GM18519 (cell line): ENCODE results near the gene EXOSC7.
A peak's percentile ranks its signal among the peaks of the same experiment; 100 is the strongest.

ENCODE experiments used
- ATAC-seq: cut with Tn5 transposase; IDR thresholded peaks from one replicate; pipeline ENCODE4 v1.9.1; 2021; ENCODE audit warnings: mild to moderate bottlenecking, moderate library complexity; ENCODE audit not compliant: unreplicated experiment, low FRiP score

Gene EXOSC7

DNA sequence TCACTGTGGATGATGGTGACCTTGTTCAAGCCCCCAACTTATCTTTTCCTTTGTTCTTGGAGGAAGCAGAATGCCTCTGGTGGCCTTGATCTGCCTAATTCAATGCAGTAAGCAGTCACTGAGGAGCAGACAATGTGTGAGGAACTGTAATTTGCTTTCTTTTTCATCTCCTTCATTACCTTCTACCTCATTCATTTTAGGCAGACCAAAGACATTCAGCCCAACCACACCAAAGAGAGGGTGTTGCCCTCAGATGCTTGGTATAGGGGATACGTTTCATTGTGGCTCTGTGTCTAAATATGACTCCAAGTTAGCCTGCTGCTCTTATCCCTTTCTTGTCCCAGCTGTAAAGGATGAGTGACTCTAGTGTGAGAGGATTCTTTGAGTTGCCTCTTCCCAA, 15.3 kb downstream of the EXOSC7 start:
- ATAC-seq = no peak

DNA sequence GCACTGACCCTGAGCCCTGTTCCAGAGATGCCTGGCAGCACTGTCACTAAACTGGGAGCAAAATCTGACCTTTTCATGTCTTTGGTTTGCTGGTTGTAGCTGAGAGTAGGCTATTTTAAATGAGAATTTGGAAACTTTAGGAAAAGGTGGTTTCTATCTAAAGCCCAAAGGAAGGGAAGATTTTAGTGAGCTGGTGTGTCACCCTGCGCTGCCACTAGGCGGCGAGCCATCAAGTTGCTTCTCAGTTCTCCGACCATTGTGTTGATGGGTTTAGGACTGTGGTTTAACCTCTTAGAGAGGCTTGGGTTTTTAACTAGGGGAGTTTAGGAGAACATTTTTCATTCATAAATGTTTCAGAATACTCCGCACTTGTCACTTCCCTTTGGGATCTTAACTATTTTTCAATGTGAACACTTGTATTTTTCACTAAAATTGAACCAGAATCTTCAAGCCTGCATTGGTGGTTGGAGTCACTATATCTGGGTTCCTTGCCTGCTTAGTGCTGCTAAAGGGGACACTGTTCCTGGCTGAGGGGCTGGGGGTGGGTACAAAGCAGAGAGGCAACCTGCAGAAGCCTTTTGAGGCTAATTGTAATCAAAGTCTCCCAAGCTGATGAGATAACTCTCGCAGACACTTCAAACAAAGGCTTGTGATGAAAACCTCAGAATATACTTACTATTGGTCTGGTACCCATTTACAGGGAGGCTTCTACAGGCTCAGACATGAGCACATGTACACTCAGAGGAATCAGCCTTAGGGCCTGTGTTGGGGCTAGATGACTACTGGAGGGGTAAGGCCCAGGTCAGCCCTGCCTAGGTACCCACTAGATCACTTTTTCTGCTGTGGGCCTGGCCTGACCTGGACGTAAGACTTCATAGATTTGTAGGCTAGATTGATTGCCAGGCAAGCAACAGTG, 16.8 kb downstream of the EXOSC7 start:
- no peak for ATAC-seq

DNA sequence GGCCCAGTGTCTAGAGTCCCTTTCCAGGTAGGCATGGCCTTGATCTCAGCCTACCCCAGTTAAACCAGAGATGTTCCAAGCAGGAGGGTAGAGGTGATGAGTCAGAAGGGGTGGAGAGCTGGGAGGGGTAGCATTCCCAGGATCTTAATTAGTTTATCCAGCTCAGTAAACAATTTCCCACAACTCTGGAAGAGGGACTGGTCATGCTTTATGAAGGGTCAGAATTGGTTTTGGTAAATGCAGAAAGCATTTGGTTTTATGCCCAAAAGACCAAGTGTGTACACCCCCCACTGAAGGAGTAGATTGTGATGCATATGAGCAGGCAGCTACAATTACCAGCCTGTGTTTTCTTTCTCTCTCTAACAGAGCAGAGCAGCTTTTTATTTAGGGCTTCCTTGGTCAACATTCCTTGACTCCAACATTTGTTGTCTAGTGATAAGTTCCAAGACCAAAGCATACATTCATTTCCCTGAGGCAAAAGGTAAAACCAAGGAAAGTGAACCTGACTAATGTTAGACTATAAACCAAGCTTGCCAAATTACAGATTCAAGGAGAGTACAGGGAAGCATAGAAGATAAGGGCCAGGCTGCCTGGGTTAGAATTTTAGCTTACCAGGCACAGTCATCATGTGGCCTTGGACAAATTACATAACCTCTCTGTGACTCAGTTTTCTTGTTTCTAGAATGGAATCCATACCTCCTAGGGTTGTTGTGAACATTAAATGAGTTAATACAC, 17.6 kb downstream of the EXOSC7 start:
- no peak for ATAC-seq

DNA sequence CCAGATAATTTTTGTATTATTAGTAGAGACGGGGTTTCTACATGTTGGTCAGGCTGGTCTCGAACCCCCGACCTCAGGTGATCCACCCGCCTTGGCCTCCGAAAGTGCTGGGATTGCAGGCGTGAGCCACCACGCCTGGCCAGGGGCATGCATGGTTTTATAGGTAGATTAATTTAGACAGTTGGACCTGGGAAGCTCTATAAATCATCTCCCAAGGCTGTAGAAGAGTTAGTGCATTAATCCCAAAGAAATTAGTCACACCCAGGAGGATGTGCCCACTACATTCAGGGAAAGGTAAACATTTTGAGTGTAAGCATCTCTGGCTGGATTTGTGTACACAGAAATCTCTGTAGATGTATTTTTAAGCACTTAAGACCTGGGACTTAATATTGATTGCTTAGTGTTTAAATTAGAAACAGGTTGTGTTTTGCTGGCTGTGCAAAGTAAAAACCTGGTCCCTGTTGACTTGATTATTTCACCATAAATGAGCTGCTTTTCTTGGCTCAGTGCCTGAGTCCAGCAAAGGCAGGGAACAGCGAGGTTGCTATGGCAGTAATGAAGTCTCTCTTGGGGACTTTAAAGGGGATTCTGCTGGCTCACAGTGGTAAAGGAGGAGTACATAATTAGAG, 19.2 kb downstream of the EXOSC7 start:
- no peak for ATAC-seq

DNA sequence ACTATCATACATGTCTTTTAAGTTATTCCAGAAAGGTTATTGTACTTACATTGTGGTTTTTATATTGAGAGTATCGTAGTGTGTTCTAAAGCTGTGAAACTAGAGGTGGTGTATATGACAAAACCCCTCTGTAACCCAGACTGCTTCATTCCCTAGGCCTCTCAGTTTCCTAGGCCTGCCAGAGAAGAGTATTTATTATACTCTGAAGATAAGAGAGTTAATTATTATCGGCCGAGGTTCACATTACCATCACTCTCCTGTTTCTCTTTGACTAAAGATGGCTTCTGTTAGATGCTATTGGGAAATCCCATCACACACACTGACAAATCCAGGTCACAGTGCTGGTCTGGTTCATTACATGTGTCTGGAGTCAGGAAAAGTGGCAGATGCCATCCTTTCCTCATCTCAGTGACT, 20.5 kb downstream of the EXOSC7 start:
- no peak for ATAC-seq

DNA sequence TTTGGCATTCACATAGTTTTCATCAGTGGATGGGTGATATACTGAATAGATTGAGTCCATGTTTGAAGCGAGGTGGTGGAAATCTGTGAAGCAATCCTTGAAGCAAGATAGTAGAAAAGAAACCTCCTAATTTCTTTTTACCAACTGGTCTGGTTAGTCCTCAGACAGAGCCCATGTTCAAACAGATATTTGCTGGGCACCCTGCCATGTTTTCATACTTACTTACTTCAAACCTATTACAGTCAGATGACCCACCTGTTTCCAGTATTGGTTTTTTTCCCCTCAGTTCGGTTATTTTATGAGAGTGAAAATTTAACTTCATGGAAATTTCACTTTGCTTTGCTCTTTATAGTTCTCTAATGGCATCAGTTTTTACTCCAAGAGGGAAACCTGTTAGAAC, 23.7 kb downstream of the EXOSC7 start:
- no peak for ATAC-seq

DNA sequence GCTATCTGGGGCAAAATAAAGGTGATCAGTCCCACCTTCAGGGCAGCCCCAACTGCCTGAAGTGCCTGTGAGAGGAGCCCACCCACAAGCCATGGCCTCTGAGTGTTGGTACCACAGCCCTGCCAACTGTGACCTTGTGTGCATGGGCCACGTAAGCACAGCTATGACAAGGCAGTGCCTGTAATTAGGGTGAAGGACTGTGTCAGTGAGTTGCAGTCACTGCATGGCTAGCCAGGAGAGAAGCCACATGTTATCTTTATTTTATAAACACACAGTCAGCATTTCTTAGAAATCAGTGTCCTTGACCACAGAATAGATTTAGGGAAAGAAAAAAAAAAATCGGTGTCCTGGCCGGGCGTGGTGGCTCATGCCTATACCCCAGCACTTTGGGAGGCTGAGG, 24.8 kb downstream of the EXOSC7 start:
- no peak for ATAC-seq

DNA sequence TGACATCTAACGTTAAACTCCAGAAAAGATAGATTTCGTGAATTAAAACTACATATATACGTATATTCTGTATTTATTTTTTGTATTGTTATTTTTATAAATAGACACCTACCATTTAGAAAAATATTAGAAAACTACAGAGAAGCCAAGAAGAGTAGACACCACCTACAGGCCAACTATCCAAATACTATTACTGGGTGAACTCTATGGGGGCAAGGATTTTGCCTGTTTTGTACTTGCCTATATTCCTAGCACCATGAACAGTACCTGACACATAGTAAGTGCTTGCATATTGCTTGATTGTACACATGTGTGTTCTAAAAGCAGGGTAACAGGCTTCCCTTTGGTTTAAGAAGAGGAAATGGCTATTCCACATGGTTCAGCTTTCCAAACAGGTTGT, 25.7 kb downstream of the EXOSC7 start:
- ATAC-seq = no peak

DNA sequence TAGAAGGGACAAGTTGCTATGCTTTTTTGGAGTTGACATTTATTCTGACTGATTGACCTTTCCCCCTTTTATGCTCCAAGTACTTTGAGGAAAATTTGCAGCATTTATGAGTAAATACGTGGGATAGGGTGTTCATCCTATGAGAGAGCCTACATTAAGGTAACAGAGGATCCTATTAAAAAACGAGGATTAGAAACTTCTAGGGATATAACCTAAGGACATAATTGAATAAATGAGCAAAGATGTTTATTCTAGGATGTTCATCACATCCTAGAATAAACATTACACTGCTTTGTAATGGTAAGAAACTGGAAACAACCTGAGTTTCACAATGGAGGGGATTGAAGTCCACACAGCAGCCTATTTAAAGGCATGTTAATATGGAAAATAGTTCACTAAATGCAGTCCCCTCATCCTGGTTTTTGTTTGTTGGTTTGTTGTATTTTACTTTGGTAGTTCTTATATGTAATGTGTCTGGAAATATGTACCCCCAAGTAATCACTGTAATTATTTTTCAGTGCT, 26.2 kb downstream of the EXOSC7 start:
- ATAC-seq = no peak

DNA sequence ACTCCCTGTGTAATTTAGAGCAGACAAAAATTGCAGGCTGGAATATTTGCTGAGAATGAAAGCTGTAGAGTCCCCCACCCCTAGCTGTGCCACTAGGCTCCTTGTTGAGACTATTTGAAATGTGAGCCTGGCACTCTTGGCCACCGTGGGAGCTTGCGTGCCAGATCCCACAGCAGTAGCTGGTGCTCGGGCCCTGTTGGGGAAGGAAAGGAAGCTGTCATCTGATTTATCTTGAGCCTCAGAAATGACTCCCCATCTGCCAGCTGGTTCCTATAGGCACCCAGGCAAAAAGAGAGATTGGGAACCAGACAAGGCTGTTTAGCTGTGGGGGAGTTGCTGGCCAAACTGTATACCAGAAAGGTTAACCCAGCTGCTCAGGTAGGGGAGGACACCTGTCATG, 26.7 kb downstream of the EXOSC7 start:
- no peak for ATAC-seq

DNA sequence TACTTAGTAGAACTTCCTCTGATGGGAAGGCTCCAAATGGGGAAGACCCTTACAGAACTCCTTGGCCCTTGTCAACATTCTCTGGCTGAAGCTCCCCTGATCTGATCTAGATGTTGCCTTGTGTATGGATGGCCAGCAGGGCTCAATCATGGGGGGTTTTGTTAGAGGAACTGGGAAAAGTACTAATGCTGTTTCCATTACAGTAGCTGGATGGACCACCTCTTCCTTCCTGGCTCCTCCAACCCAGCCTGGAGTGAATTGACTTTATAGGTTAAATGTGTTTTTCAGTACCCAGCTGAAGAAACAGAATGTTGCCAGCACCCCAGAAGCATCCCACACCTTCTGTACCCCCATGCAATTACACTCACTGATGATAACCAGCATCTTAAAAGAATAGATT, 27.4 kb downstream of the EXOSC7 start:
- ATAC-seq = no peak

DNA sequence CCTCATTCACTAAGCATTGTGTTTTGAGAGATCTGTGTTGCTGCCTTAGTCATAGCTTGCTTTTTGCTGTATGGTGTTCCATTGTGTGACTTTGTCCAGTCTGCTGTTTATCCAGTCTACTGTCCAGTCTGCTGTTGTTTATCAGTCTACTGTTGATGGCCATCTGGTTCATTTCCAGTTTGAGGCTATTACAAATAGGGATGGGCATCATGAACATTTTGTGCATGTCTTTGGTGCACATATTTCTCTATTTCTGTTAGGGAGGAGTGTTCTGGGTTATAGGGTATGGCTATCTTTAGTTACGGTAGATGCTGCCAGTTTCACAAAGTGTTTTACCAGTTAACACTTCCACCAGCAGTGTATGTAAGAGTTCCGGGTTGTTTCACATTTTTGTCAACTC, 27.8 kb downstream of the EXOSC7 start:
- ATAC-seq = no peak

DNA sequence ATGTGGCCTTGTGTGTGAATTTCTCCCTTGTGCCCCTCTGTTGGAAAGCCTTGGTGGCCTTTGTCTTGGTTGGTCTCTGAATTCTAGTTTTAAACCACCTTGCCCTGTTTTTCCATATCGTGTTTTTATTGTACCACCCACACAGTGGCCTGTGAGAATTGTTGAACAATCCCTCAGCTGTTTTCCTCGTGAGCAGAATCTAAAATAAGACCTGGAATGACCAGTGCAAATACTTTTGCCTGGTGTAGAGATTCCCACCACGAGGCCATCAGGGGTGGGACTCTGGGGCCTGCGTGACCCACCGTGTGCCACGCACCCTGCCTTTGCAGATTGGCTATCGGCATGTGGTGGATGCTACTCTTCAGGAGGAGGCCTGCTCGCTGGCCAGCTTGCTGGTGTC, 31.0 kb downstream of the EXOSC7 start:
- no peak for ATAC-seq

DNA sequence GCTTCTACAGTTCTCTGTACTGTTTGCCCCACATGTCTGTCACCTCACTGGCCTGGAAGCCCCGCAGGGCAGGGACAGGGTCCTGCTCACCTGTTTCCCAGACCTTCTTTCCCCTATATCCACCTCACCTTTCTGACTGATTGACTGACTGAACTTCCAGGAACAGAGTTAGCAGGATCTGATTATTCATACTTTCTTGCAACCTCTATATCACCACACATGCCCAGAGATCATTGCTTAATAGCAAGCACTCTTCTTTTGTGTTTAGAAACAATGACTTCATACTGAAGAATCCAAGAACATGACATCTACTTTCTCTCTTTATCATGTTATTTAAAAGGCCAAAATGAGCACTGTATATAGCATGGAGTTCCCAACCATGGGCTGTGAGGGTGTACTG, 32.1 kb downstream of the EXOSC7 start:
- ATAC-seq = no peak

DNA sequence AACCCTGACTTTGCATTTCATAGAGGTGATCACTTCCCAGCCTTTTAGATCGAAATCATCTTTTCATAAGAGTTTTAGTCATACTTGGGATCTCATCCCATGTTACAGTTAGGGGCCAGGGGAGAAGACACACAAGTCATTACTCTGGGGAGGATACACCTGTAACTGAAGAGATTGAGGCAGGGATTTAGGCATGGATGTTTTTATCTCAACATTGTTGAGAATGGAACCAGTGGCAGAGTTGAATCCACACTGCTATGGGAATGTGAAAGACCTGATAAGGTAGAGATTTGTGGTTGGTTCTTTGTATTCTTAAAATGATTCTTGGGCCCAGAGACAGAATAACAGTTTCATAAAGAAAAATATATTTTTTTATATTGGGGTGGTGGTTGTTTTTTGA, 33.8 kb downstream of the EXOSC7 start:
- ATAC-seq = no peak

DNA sequence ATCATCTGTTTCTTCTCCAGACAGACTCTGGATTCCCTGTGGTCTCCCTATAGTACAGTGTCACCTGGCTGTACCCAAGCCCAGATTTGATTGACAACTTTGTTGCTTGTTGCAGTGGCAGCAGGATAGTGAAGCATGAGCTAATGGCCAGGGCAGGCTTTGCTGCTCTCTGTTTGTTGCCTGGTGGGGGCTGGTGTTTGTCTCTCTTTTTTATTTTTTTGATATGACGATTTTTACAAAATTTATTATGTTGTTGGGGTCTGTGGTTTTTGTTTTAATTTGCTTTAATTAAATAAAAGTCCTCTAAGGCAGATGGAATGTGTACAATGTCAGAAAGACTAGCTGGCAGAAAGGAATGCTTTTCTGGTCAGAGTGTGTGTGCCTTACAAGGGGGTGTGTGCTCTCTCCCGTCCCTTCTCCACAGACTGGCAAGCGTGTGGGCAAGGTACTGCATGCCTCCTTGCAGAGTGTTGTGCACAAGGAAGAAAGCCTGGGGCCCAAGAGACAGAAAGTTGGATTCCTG, 34.8 kb downstream of the EXOSC7 start:
- ATAC-seq = no peak

DNA sequence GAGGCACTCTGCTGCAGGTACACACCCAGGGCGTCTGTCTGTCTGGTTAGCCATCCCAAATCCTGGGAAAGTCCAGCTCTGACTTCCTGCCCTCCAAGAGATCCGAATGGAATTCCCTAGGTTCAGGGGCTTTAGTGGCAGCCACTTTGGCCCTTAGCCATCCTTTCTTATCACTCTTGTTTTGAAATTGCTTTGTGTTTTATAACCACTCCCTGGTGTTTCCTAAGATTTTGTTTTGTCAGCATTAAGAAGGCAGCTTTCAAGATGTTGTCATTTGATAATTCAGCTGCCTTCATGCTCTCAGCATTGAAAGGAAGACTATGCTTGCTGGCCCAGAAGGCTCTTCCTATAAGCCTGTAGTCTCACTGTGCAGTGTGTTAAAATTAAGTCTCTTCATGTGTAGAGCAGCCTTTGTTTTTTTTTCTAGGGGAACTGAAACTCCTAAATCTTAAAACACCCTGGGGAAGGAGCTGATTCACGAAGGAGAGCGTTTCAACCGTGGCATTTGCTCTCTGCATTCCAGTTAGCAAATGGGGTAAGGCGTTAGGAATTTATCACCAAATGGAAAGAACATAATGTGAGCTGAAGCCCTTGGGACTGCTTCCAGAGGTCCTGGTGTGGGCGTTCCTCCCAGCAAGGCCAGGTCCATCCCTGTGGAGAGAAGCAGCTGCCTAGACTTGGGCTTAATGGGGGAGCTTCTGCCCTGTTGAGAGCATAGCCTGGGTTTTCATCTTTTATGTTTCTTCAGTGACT, 35.9 kb downstream of the EXOSC7 start:
- peak; percentile 41 for ATAC-seq

DNA sequence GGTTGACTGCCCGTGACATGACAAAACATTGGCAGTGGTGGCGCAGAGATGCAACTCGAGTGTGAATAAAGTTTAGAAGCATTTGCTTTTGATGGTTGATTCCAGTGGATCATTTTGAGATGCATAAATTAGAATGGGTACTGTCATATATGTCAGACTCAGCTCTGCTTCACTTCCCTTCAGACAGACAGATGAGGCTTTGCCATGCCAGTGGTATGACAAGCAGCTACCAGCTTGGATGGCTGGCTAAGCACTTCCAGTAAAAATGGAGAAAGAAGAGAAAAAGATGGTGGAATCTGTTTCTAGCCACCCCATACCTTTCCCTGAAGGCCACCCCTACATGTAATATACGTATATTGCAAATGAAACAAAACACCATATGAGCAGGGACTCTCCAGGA, 36.5 kb downstream of the EXOSC7 start:
- no peak for ATAC-seq

DNA sequence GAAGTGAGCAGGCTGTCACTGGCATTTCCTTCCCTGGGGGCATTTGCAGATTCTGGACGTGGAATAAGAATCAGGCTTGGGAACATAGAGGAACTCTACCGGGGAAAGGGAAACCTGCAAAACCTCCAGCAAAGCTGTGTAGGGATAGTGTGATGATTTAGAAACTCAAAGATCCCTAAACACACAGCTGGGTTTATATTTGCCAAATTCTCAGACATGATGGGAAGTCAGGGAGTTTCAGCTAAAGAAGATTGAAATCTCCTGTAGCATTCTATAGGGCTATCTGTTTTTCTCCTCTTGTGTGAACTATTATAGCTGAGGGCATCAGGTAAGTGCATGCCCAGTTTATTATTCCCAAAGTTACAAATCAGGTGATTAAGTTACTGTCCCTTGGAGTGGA, 40.9 kb downstream of the EXOSC7 start:
- ATAC-seq = no peak

DNA sequence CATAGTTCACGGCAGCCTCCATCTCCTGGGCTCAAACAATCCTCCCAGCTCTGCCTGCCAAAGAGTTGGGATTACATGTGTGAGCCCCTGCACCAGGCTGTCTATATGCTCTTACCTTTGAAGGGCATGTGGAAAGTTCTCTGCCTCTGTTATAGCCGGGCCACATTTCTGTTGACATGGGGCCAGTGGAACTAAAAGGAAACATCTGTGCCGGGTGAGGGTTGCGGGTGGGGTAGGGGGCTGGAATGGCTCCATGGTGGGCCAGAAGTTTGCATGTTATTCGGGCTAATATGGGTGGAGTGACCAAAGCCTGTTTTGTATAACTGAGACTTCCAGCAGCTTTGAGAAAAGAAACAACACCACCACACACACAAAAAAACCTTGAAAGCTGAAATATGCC, 41.8 kb downstream of the EXOSC7 start:
- no peak for ATAC-seq
